B cell (primary cell): Measurements from ENCODE around the gene BRAF. TPM values are rescaled to one million over a fixed set of nuclear protein-coding genes. Genes with fewer than 3 reads are reported as not detected.

Experiments
- ATAC-seq: fragments of 200-7000 bp; cut with Tn5 transposase; one replicate; pipeline ENCODE4 v1.10.0; 2021; ENCODE audit warnings: low read depth, mild to moderate bottlenecking, moderate number of reproducible peaks, moderate library complexity
- CTCF ChIA-PET: fragments of 350-600 bp; sonication (Branson Sonifier 250); formaldehyde crosslinking; loops from one replicate; lab custom pipeline; 2021; ENCODE audit warnings: antibody characterized with exemption, inconsistent platforms; lab: Charles Lee
- POLR2A ChIA-PET: fragments of 350-600 bp; sonication (Branson Sonifier 250); formaldehyde crosslinking; loops from one replicate; lab custom pipeline; 2021; ENCODE audit warnings: antibody characterized with exemption; lab: Charles Lee
- DNase-seq: peaks from one replicate; pipeline ENCODE4 v3.0.0; 2013
- H2AFZ ChIP-seq: 2 replicates; pipeline ENCODE4 v1.6.1; 2012; ENCODE audit warnings: mild to moderate bottlenecking, low read depth, low read length; ENCODE audit not compliant: insufficient read depth, poor library complexity, severe bottlenecking
- H3K27ac ChIP-seq, 2 donors: 1 replicate in 1 of 2; 2 replicates in 1 of 2; pipeline ENCODE4 v1.5.1; 2012 to 2013; ENCODE audit warnings: low read length in 2 of 2, mild to moderate bottlenecking in 2 of 2, moderate library complexity in 1 of 2
- H3K27me3 ChIP-seq, 4 experiments: fragments of 200-600 bp in 1 of 4; sonication (generic) in 1 of 4; replicated peaks in 1 of 4; 1 replicate in 2 of 4; 2 replicates in 2 of 4; pipeline versions ENCODE4 v1.6.1 to v1.7.0; 2013 to 2016; ENCODE audit warnings: low read length in 3 of 4, mild to moderate bottlenecking in 2 of 4, mixed read lengths in 1 of 4, moderate library complexity in 1 of 4; ENCODE audit not compliant: insufficient read depth in 4 of 4, control insufficient read depth in 3 of 4; ENCODE audit errors: control extremely low read depth in 1 of 4
- H3K36me3 ChIP-seq, 2 experiments: replicated peaks in 1 of 2; 1 replicate in 1 of 2; 2 replicates in 1 of 2; pipeline versions ENCODE4 v1.6.1 to v1.7.1; 2013; ENCODE audit warnings: low read length in 1 of 2; ENCODE audit not compliant: insufficient read depth in 2 of 2, control insufficient read depth in 1 of 2; ENCODE audit errors: control extremely low read depth in 1 of 2, extremely low read depth in 1 of 2
- H3K4me1 ChIP-seq, 2 donors: fragments of 200-600 bp in 1 of 2; sonication (generic) in 1 of 2; 1 replicate in 1 of 2; 2 replicates in 1 of 2; pipeline versions ENCODE4 v1.5.1 to v1.6.1; 2013 to 2017; ENCODE audit warnings: low read length in 2 of 2; ENCODE audit not compliant: control insufficient read depth in 2 of 2, insufficient read depth in 2 of 2
- H3K4me2 ChIP-seq: replicated peaks from 2 replicates; pipeline ENCODE3; 2012; ENCODE audit warnings: mild to moderate bottlenecking, low read depth, low read length; ENCODE audit not compliant: poor library complexity, severe bottlenecking
- H3K4me3 ChIP-seq, 5 experiments: fragments of 200-600 bp in 1 of 5; sonication (generic) in 1 of 5; 1 replicate in 3 of 5; 2 replicates in 2 of 5; pipeline versions ENCODE4 v1.5.1 to v1.7.0; 2011 to 2016; ENCODE audit warnings: low read length in 4 of 5, mild to moderate bottlenecking in 4 of 5, low read depth in 2 of 5, control low read depth in 1 of 5, moderate library complexity in 1 of 5; ENCODE audit not compliant: insufficient read depth in 1 of 5; ENCODE audit errors: control extremely low read depth in 1 of 5, extremely low read depth in 1 of 5
- H3K79me2 ChIP-seq: fragments of 200-600 bp; sonication (generic); one replicate; pipeline ENCODE4 v1.6.0; 2016; ENCODE audit warnings: low read length; ENCODE audit not compliant: control insufficient read depth, insufficient read depth
- H3K9ac ChIP-seq: fragments of 200-600 bp; sonication (generic); 2 replicates; pipeline ENCODE4 v1.6.1; 2017; ENCODE audit warnings: mild to moderate bottlenecking, low read length, moderate library complexity
- H3K9me3 ChIP-seq, 3 donors: one replicate each; pipeline versions ENCODE4 v1.6.1 to v1.7.1; 2013; ENCODE audit warnings: low read length in 2 of 3; ENCODE audit not compliant: control insufficient read depth in 2 of 3, insufficient read depth in 1 of 3; ENCODE audit errors: control extremely low read depth in 1 of 3
- H4K20me1 ChIP-seq: 2 replicates; pipeline ENCODE4 v1.6.0; 2012; ENCODE audit warnings: mild to moderate bottlenecking, low read length; ENCODE audit not compliant: insufficient read depth, control insufficient read depth, poor library complexity, severe bottlenecking
- H3K27ac Mint-ChIP-seq: one replicate; pipeline ENCODE4 v1.8.0; 2021; ENCODE audit warnings: mixed read lengths
- H3K27me3 Mint-ChIP-seq: one replicate; pipeline ENCODE4 v1.8.0; 2021; ENCODE audit warnings: mixed read lengths
- H3K4me1 Mint-ChIP-seq: one replicate; pipeline ENCODE4 v1.8.0; 2021; ENCODE audit warnings: mixed read lengths
- H3K4me3 Mint-ChIP-seq: one replicate; pipeline ENCODE4 v1.8.0; 2021; ENCODE audit warnings: mixed read lengths
- H3K9me3 Mint-ChIP-seq: one replicate; pipeline ENCODE4 v1.8.0; 2022; ENCODE audit warnings: mixed read lengths; ENCODE audit not compliant: insufficient read depth
- EZH2 ChIP-seq: IDR thresholded peaks from 2 replicates; pipeline ENCODE4 v1.6.1; 2012; ENCODE audit warnings: borderline replicate concordance, low read depth, mild to moderate bottlenecking, moderate library complexity, low read length; ENCODE audit not compliant: insufficient read depth, poor library complexity, severe bottlenecking
- WGBS: methylation state at CpG from one replicate; pipeline ENCODE4 v1.1.5; 2013; ENCODE audit warnings: missing lambda C conversion rate; ENCODE audit not compliant: insufficient coverage; 5-methylcytosine and 5-hydroxymethylcytosine counted together
- intact Hi-C: fragments of 100-400 bp; cut with micrococcal nuclease; formaldehyde crosslinking; loops from one replicate; pipeline ENCODE4 v1.10.0; 2022
- polyA plus RNA-seq: library from polyadenylated mRNA; depleted of rRNA; stranded (reverse); fragments of >200 nt; gene quantifications from 2 replicates; pipeline ENCODE4 v1.2.3, GENCODE V29; 2012
- total RNA-seq, 2 donors: library from RNA; stranded (reverse); fragments of 120-200 nt in 1 of 2; gene quantifications; 1 replicate in 1 of 2; 2 replicates in 1 of 2; pipeline versions ENCODE4 v1.2.3 to v1.2.4, GENCODE V29; 2013 to 2022
- TF ChIP-seq, protein P1 (sequence below): fragments of 200-600 bp; IDR thresholded peaks from one replicate; pipeline ENCODE4 v1.8.0; 2022; ENCODE audit warnings: antibody characterized with exemption, mild to moderate bottlenecking

The BRAF gene
- total and polyA plus RNA-seq, 2 donors (not counting 1 experiment from before 2014, with no cell fraction given) = 13.5 to 90.9 TPM

DNA sequence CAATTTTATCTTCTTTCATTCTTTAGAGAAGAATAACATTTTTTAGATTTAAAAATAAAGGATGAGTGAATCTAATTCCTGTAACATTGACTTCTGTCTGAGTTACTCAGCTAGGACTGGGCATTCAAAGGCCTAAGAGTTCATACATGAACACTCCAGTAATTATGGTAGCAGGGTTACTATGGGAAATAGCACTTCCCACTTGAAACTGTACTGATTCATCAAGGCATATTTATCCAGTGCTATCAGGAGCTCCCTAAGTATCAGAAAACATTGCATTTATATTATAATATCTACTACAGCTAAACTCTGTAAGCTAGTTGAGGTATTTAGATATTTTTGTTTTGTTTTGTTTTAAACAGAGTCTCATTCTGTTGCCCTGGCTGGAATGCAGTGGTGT is 186.4 kb downstream of the BRAF start:
- H2AFZ ChIP-seq = no peak overlapping the region
- no peaks in the 10 kb centered on the region for H3K4me1 ChIP-seq
- H3K27me3 ChIP-seq = no peaks in the 10 kb centered on the region
- intact Hi-C loops = no loop called here
- no peak for ATAC-seq
- Mint-ChIP-seq H3K4me3 (no peak overlapping the region), H3K4me1 (no peaks in the 10 kb centered on the region), H3K27me3 (no peaks in the 10 kb centered on the region), H3K9me3 (no peaks in the 10 kb centered on the region), H3K27ac (no peak overlapping the region)
- ChIA-PET POLR2A (no interaction called here), CTCF (no interaction called here)
- no peaks in the 10 kb centered on the region for H3K9me3 ChIP-seq
- no peak overlapping the region for H3K4me3 ChIP-seq
- H3K79me2 ChIP-seq = no peaks in the 10 kb centered on the region
- no peak overlapping the region for H3K27ac ChIP-seq
- DNase-seq = no peak
- TF ChIP-seq, protein P1, sequence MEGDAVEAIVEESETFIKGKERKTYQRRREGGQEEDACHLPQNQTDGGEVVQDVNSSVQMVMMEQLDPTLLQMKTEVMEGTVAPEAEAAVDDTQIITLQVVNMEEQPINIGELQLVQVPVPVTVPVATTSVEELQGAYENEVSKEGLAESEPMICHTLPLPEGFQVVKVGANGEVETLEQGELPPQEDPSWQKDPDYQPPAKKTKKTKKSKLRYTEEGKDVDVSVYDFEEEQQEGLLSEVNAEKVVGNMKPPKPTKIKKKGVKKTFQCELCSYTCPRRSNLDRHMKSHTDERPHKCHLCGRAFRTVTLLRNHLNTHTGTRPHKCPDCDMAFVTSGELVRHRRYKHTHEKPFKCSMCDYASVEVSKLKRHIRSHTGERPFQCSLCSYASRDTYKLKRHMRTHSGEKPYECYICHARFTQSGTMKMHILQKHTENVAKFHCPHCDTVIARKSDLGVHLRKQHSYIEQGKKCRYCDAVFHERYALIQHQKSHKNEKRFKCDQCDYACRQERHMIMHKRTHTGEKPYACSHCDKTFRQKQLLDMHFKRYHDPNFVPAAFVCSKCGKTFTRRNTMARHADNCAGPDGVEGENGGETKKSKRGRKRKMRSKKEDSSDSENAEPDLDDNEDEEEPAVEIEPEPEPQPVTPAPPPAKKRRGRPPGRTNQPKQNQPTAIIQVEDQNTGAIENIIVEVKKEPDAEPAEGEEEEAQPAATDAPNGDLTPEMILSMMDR = no peak
- TF ChIP-seq EZH2 = no peak
- peaks cover 7 to 21% of the 10 kb centered on the region in 2 experiments for H3K36me3 ChIP-seq
- H3K4me2 ChIP-seq = no peak overlapping the region
- no peaks in the 10 kb centered on the region for H4K20me1 ChIP-seq
- no peak overlapping the region for H3K9ac ChIP-seq

DNA sequence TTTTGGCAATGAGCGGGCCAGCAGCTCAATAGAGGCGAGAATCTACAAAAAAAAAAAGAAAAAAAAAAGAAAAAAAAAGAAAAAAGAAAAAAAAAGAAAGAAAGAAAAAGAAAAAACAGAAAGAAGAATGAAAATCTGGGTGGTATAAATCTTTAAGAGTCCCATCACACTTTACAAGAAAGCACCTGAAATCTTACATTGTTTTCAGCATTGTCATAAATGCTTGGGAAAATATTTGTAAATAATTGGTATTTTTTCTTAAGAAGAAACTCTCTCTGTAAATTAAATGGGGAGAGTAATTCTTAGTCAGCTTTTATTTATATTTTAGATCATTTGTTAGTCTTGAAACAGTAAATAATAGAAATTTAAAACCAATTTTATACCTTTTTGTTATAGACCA is 190.0 kb downstream of the BRAF start:
- Histone ChIP-seq H4K20me1 (no peaks in the 10 kb centered on the region), H3K9ac (no peak overlapping the region), H3K27ac (no peak overlapping the region), H3K27me3 (no peaks in the 10 kb centered on the region), H3K4me1 (no peaks in the 10 kb centered on the region), H3K79me2 (no peaks in the 10 kb centered on the region), H3K4me3 (no peak overlapping the region), H3K9me3 (no peaks in the 10 kb centered on the region), H3K36me3 (peaks cover 5 to 17% of the 10 kb centered on the region in 2 experiments), H3K4me2 (no peak overlapping the region), H2AFZ (no peak overlapping the region)
- H3K4me3 Mint-ChIP-seq = no peak overlapping the region
- no peaks in the 10 kb centered on the region for H3K4me1 Mint-ChIP-seq
- ChIA-PET POLR2A (no interaction called here), CTCF (interaction anchor here (0.6 kb wide), 1 partner anchor 557 kb away, joined by 3 read pairs; no protein-coding TSS in a partner anchor)
- no peaks in the 10 kb centered on the region for H3K27me3 Mint-ChIP-seq
- no peak for ATAC-seq
- WGBS = no CpG with 5 or more reads among the region's 2 CpGs
- no peak for DNase-seq
- TF ChIP-seq, protein P1 = no peak
- no peak for TF ChIP-seq EZH2
- H3K9me3 Mint-ChIP-seq = no peaks in the 10 kb centered on the region
- no peak overlapping the region for H3K27ac Mint-ChIP-seq
- intact Hi-C loops = no loop called here
